Skeletal muscle tissue (tissue), 4 donors: ENCODE results near the gene TAP1. TPM values are rescaled to one million over a fixed set of nuclear protein-coding genes. Genes with fewer than 3 reads are reported as not detected.
A peak's percentile ranks its signal among the peaks of the same experiment; 100 is the strongest.

Source experiments
- H3K27ac ChIP-seq: one replicate; pipeline ENCODE4 v1.7.0; 2013; ENCODE audit warnings: mild to moderate bottlenecking, low read depth, low read length, inconsistent platforms
- H3K27me3 ChIP-seq, 3 donors: one replicate each; pipeline ENCODE4 v1.7.0; 2013; ENCODE audit warnings: low read length in 3 of 3; ENCODE audit not compliant: control insufficient read depth in 3 of 3, insufficient read depth in 3 of 3
- H3K36me3 ChIP-seq, 3 donors: one replicate each; pipeline ENCODE4 v1.7.0; 2013; ENCODE audit warnings: low read length in 3 of 3; ENCODE audit not compliant: control insufficient read depth in 3 of 3, insufficient read depth in 3 of 3
- H3K4me1 ChIP-seq, 3 donors: one replicate each; pipeline ENCODE4 v1.7.0; 2013; ENCODE audit warnings: low read length in 3 of 3, mild to moderate bottlenecking in 3 of 3; ENCODE audit not compliant: control insufficient read depth in 3 of 3, insufficient read depth in 3 of 3
- H3K4me3 ChIP-seq, 3 donors: one replicate each; pipeline ENCODE4 v1.7.0; 2013; ENCODE audit warnings: low read length in 3 of 3
- H3K9ac ChIP-seq, 3 donors: one replicate each; pipeline ENCODE4 v1.7.0; 2013; ENCODE audit warnings: low read length in 3 of 3, mild to moderate bottlenecking in 3 of 3, moderate library complexity in 2 of 3, low read depth in 1 of 3
- H3K9me3 ChIP-seq, 3 donors: one replicate each; pipeline ENCODE4 v1.7.0; 2013; ENCODE audit warnings: low read length in 3 of 3; ENCODE audit not compliant: control insufficient read depth in 3 of 3
- total RNA-seq: library from RNA; depleted of rRNA; stranded (reverse); fragments of >200 nt; gene quantifications from one replicate; pipeline ENCODE4 v1.2.3, GENCODE V29; 2014
- donor health status: Osteomylitis.

Gene TAP1
- total RNA-seq, 1 donor from 2014 or later = 14.1 TPM

DNA sequence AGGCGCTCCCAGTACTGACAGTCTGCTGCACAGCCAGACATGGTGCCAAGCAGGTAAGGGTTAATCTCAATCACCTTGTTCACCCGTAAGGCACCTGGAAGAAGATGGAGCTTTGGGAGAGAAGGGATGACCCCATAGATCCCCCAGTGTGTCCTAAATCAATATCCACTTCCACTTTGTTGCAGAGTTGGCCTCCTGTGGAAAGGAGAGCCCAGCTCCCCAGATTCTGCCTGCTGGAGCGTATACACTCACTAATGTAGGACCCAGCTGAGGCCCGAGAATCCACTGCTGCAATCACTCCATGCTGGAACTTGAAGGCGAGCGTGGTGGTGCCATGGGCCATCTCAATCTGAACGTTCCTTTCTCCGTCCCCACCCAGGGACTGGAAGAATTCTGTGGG lies 10.8 kb downstream of the TAP1 start:
- H3K27me3 ChIP-seq = no peaks in the 10 kb centered on the region
- H3K36me3 ChIP-seq = peaks cover 13 to 34% (median 33%) of the 10 kb centered on the region in 3 donors
- no peak overlapping the region for H3K9ac ChIP-seq
- H3K4me1 ChIP-seq = peaks cover 23 to 32% (median 25%) of the 10 kb centered on the region in 3 donors
- H3K9me3 ChIP-seq = no peaks in the 10 kb centered on the region
- H3K27ac ChIP-seq = peak overlapping the region; percentile 91
- peak overlapping the region in 2 of 3 donors; percentile 73 to 88 for H3K4me3 ChIP-seq

DNA sequence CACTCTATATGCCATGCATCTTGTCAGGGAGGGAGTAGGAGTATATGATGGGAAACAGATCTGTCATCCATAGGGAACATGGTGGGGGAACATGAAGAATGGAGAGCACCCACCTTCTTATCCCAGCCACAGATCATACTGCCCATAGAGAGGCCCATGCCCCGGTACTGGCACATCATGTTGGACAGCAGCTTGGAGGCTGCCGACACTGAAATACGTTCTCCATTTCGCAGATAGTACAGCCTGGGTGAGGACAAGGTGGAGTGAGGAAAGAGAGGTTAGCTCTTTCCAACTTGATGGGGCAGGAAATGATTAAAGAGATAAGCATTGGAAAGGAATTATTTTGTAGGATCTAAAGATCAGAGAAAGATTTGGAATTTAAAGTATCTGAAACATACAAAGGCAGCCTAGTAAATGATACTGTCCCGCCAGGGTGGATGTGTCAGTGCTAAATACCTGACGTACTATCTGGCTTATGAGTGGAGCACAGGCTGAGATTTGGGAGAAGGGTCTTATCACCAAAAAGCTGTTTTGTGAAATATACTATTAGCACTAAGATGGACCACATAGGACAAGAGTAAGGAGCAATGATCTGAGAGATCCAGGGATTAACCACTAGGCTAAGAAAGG lies 11.4 kb downstream of the TAP1 start:
- no peak overlapping the region for H3K27ac ChIP-seq
- H3K4me1 ChIP-seq = peaks cover 26 to 38% (median 31%) of the 10 kb centered on the region in 3 donors
- peaks cover 9 to 28% (median 28%) of the 10 kb centered on the region in 3 donors for H3K36me3 ChIP-seq
- H3K9me3 ChIP-seq = no peaks in the 10 kb centered on the region
- no peaks in the 10 kb centered on the region for H3K27me3 ChIP-seq
- H3K9ac ChIP-seq = no peak overlapping the region
- peak overlapping the region in 1 of 3 donors; percentile 88 for H3K4me3 ChIP-seq

DNA sequence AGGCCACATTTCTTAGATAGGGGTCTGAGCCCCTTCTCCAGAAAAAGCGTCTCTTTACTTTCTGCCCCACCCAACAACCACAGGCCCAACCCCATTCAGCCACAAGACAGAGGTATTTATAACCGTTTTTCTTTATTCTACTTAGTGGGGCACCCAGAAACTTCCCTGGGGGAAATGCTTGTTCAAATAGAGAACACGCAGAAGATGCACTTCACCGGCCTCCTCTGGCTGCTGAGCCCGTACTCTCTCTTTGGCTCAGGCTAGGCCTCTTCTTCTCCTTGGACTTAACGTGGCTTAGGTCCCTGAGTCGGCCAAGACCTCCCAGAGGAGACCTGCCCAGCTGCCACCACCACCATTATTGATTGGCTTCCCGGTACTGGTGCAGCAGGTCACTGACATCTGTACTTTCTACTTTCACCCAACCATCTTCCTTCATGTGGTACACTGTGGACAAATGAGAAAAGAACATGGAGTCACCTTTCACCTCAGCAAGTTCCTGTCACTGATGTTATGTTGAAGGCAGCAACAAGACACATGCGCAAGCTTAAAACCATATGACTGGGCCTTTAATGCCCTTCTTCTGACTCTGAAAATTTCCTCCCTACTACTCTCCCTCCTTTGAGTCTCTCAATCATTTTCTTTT lies 12.8 kb downstream of the TAP1 start:
- no peak overlapping the region for H3K4me3 ChIP-seq
- H3K27me3 ChIP-seq = no peaks in the 10 kb centered on the region
- H3K36me3 ChIP-seq = peaks cover 5 to 16% (median 14%) of the 10 kb centered on the region in 3 donors
- no peak overlapping the region for H3K9ac ChIP-seq
- no peak overlapping the region for H3K27ac ChIP-seq
- H3K4me1 ChIP-seq = peaks cover 26 to 36% (median 31%) of the 10 kb centered on the region in 3 donors
- H3K9me3 ChIP-seq = no peaks in the 10 kb centered on the region

GRCh38 chr6:32839356-32839755 lies 14.1 kb downstream of the TAP1 start:
- Histone ChIP-seq H3K4me3 (no peak overlapping the region), H3K4me1 (peaks cover 20 to 25% (median 24%) of the 10 kb centered on the region in 3 donors), H3K27ac (peak overlapping the region; percentile 84)

GRCh38 chr6:32838114-32838958 lies 15.2 kb downstream of the TAP1 start, which contains the start of gene TAP2:
Gene TAP2, minus strand, starts transcription at chr6:32838739. Its CDS starts 506 bp downstream, at chr6:32838233.
- peak within 1 kb of the TSS; percentile 80 to 91 (median 85) for H3K4me3 ChIP-seq
- H3K27me3 ChIP-seq = no peaks in the 10 kb centered on the region
- peak within 1 kb of the TSS; percentile 73 to 88 (median 82) for H3K9ac ChIP-seq
- peaks cover 8 to 25% (median 19%) of the 10 kb centered on the region in 3 donors for H3K36me3 ChIP-seq
- no peaks in the 10 kb centered on the region for H3K9me3 ChIP-seq
- peak within 1 kb of the TSS; percentile 84 for H3K27ac ChIP-seq
- H3K4me1 ChIP-seq = peaks cover 12 to 18% (median 14%) of the 10 kb centered on the region in 3 donors

More at GRCh38 chr6:32839356-32839755, 14.1 kb downstream of the TAP1 start:
- H3K27me3 ChIP-seq = no peaks in the 10 kb centered on the region
- no peaks in the 10 kb centered on the region for H3K9me3 ChIP-seq
- H3K36me3 ChIP-seq = peaks cover 8 to 21% (median 19%) of the 10 kb centered on the region in 3 donors
- no peak overlapping the region for H3K9ac ChIP-seq

- no peaks in the 10 kb centered on the region for H3K9me3 ChIP-seq
- peak overlapping the region; percentile 80 to 91 (median 85) for H3K4me3 ChIP-seq
- peaks cover 11 to 13% (median 13%) of the 10 kb centered on the region in 3 donors for H3K4me1 ChIP-seq
- no peaks in the 10 kb centered on the region for H3K27me3 ChIP-seq
- peak overlapping the region; percentile 84 for H3K27ac ChIP-seq
- H3K9ac ChIP-seq = peak overlapping the region; percentile 71 to 88 (median 82)
- peaks cover 7 to 25% (median 19%) of the 10 kb centered on the region in 3 donors for H3K36me3 ChIP-seq
These were observed 15.8 kb downstream of the TAP1 start for GRCh38 chr6:32837651-32838113.

- peaks cover 6 to 18% (median 18%) of the 10 kb centered on the region in 3 donors for H3K36me3 ChIP-seq
- H3K9ac ChIP-seq = no peak overlapping the region
- no peaks in the 10 kb centered on the region for H3K9me3 ChIP-seq
- H3K27me3 ChIP-seq = no peaks in the 10 kb centered on the region
- H3K4me3 ChIP-seq = no peak overlapping the region
- no peak overlapping the region for H3K27ac ChIP-seq
- peaks cover 6 to 11% (median 9%) of the 10 kb centered on the region in 3 donors for H3K4me1 ChIP-seq
These were observed 16.6 kb downstream of the TAP1 start for GRCh38 chr6:32836873-32837272.

DNA sequence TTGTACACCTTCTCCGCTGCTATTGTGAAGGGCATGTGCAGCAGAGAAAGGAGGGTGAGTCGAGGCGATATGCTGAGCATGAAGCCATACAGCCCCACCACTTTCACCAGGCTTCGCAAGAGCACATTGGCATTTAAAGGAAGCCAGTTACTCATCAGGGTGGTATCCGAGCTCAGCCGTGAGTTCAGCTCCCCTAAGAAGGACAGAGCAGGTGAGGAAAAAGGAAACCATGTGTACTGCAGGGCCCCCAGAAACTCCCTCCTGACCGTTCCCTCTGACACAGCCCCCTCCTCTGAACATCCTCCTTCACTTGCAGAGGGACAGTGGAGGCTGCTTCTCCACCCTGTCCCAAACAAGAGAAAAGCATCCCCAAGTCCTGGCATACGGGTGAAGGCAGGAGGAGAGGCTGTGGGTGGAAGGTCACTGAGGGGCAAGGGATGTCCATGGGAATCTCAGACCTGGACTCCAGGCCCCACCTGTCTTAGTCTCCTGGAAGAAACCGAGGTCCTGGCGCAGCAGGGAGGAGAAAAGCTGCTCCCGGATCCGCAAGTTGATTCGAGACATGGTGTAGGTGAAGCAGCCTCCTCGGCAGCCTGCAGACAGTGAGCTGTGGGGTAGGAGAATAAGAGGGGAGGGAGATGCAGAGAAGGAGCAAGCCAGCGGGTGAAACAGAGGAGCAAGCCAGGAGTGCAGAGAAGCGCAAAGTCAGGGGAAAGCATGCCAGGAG lies 18.2 kb downstream of the TAP1 start:
- Histone ChIP-seq H3K4me1 (peaks cover 6 to 9% (median 9%) of the 10 kb centered on the region in 3 donors), H3K27ac (no peak overlapping the region), H3K27me3 (no peaks in the 10 kb centered on the region), H3K4me3 (no peak overlapping the region), H3K9ac (no peak overlapping the region), H3K36me3 (peaks cover 10 to 24% (median 16%) of the 10 kb centered on the region in 3 donors), H3K9me3 (no peaks in the 10 kb centered on the region)

- Histone ChIP-seq H3K27ac (no peak overlapping the region), H3K36me3 (peaks cover 20 to 41% (median 26%) of the 10 kb centered on the region in 3 donors)
These were observed 19.8 kb downstream of the TAP1 start for GRCh38 chr6:32833664-32834063.

More at GRCh38 chr6:32833664-32834063, 19.8 kb downstream of the TAP1 start:
- Histone ChIP-seq H3K9ac (no peak overlapping the region), H3K9me3 (no peaks in the 10 kb centered on the region), H3K4me1 (peaks cover 6 to 9% (median 9%) of the 10 kb centered on the region in 3 donors), H3K27me3 (no peaks in the 10 kb centered on the region), H3K4me3 (no peak overlapping the region)
